ENCODE results near the gene HSPB8. TPM values are rescaled to one million over a fixed set of nuclear protein-coding genes. Genes with fewer than 3 reads are reported as not detected.

HSPB8 gene
- total RNA-seq, 2 donors from 2014 or later, result 9.7 to 10.4 TPM

DNA sequence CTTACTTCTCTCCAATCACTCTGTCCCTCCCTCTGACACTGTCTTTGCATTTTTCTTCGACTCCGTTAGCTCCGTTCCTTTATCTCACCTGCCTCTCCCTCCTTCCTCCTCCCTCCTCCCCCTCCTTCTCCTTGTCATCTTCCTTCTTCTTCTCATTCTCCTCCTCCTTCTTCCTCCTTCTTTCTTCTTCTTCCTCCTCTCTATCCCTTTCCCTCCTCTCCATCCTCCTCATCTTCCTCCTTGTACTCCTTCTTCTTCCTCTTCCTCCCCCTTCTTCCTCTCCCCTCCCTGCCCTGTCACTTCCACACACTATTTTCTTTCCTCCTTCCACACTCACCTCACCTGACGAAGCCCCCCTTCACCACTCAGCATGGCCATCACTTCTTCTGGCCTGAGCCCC, 53.0 kb downstream of the HSPB8 start:
- Histone ChIP-seq H3K9me3 (ENCODE audit: control insufficient read depth, low read length) (no peaks in the 10 kb centered on the region), H3K4me1 (ENCODE audit: control insufficient read depth, insufficient read depth, low read length) (peaks cover 5% of the 10 kb centered on the region), H3K4me3 (ENCODE audit: low read length) (no peak overlapping the region), H3K36me3 (ENCODE audit: control insufficient read depth, insufficient read depth, low read length) (no peaks in the 10 kb centered on the region), H3K27me3 (ENCODE audit: control insufficient read depth, insufficient read depth, low read length, poor library complexity, severe bottlenecking) (no peaks in the 10 kb centered on the region), H3K9ac (ENCODE audit: extremely low read depth, low read length, poor library complexity, severe bottlenecking) (no peak overlapping the region), H3K27ac (ENCODE audit: low read depth, low read length) (no peak overlapping the region)
- no peak for DNase-seq
- Mint-ChIP-seq H3K36me3 (ENCODE audit: low read depth) (no peaks in the 10 kb centered on the region), H3K4me3 (no peak overlapping the region), H3K4me1 (peaks cover 43% of the 10 kb centered on the region), H3K27me3 (ENCODE audit: insufficient read depth) (peaks cover 10% of the 10 kb centered on the region), H3K27ac (no peak overlapping the region), H3K9me3 (peaks cover 4% of the 10 kb centered on the region)
- TF ChIP-seq, protein P1, sequence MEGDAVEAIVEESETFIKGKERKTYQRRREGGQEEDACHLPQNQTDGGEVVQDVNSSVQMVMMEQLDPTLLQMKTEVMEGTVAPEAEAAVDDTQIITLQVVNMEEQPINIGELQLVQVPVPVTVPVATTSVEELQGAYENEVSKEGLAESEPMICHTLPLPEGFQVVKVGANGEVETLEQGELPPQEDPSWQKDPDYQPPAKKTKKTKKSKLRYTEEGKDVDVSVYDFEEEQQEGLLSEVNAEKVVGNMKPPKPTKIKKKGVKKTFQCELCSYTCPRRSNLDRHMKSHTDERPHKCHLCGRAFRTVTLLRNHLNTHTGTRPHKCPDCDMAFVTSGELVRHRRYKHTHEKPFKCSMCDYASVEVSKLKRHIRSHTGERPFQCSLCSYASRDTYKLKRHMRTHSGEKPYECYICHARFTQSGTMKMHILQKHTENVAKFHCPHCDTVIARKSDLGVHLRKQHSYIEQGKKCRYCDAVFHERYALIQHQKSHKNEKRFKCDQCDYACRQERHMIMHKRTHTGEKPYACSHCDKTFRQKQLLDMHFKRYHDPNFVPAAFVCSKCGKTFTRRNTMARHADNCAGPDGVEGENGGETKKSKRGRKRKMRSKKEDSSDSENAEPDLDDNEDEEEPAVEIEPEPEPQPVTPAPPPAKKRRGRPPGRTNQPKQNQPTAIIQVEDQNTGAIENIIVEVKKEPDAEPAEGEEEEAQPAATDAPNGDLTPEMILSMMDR (conservative IDR thresholded peaks at IDR 0.05), result no peak
- 82 to 95% methylated on average over 4 of the region's 4 CpGs for WGBS, 2 experiments (ENCODE audit: insufficient coverage in 1 of 2, insufficient read length in 1 of 2)

DNA sequence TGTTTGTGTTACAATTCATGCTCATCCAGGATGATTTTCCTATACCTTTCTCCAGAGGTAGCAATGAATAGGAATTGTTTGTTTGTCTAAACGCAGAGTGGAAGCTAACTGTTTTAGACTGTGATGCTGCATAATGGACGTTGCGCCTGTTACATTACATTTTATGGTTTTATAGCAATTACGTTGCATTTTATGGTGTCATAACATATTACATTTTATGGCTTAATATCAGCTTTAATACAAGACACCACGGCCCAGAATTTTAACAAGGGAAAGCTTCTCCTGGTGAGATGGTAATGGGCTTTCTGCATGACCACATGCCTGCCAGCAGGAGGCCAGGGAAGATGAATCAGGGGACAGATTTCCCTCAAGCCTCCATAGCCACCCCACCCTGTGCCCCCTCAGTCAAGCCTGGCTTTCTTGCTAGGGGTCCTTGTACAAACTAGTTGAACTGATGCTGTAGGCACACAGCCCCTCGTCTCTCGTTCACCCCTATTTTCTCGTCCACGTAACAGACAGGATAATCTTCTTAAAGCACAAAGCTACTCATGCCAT, 56.5 kb downstream of the HSPB8 start:
- Histone ChIP-seq H3K4me1 (ENCODE audit: control insufficient read depth, insufficient read depth, low read length) (peaks cover 13% of the 10 kb centered on the region), H3K27ac (ENCODE audit: low read depth, low read length) (no peak overlapping the region), H3K4me3 (ENCODE audit: low read length) (no peak overlapping the region), H3K9me3 (ENCODE audit: control insufficient read depth, low read length) (no peaks in the 10 kb centered on the region), H3K9ac (ENCODE audit: extremely low read depth, low read length, poor library complexity, severe bottlenecking) (no peak overlapping the region), H3K27me3 (ENCODE audit: control insufficient read depth, insufficient read depth, low read length, poor library complexity, severe bottlenecking) (no peaks in the 10 kb centered on the region), H3K36me3 (ENCODE audit: control insufficient read depth, insufficient read depth, low read length) (no peaks in the 10 kb centered on the region)
- Mint-ChIP-seq H3K27ac (no peak overlapping the region), H3K9me3 (no peaks in the 10 kb centered on the region), H3K4me1 (peaks cover 51% of the 10 kb centered on the region), H3K4me3 (no peak overlapping the region), H3K36me3 (ENCODE audit: low read depth) (no peaks in the 10 kb centered on the region), H3K27me3 (ENCODE audit: insufficient read depth) (peaks cover 10% of the 10 kb centered on the region)
- DNase-seq, result peak; percentile 85
- TF ChIP-seq, protein P1 (conservative IDR thresholded peaks at IDR 0.05), result peak; percentile 86
- WGBS, 2 experiments (ENCODE audit: insufficient coverage in 1 of 2, insufficient read length in 1 of 2), result 86 to 91% methylated on average over 4 to 9 of the region's 9 CpGs

DNA sequence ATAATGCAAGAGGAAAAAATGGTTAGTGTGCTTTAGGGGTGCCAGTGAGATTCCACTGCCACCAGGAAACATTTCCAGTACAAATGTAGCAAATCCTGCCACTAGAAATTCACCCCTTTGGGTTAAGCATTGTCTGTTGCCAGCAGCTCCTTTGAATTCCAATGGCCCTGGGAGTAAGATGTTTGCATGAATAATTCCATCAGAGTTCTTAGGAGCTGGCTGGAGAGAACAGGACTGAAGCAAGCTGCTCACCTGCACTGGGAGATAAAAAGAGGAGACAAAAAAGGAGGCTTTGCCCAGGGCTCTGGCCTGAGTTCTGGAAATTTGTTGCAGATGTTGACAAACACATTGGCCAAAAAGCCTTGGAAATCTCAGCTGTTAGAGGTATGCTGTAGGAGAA, 57.6 kb downstream of the HSPB8 start:
- peaks cover 45% of the 10 kb centered on the region for H3K4me1 Mint-ChIP-seq
- H3K4me1 ChIP-seq (ENCODE audit: control insufficient read depth, insufficient read depth, low read length), result peaks cover 13% of the 10 kb centered on the region
- no peak overlapping the region for H3K27ac ChIP-seq (ENCODE audit: low read depth, low read length)
- no peaks in the 10 kb centered on the region for H3K36me3 ChIP-seq (ENCODE audit: control insufficient read depth, insufficient read depth, low read length)
- H3K27ac Mint-ChIP-seq, result peak overlapping the region; percentile 8
- peaks cover 9% of the 10 kb centered on the region for H3K27me3 Mint-ChIP-seq (ENCODE audit: insufficient read depth)
- H3K9ac ChIP-seq (ENCODE audit: extremely low read depth, low read length, poor library complexity, severe bottlenecking), result no peak overlapping the region
- no peaks in the 10 kb centered on the region for H3K36me3 Mint-ChIP-seq (ENCODE audit: low read depth)
- TF ChIP-seq, protein P1 (conservative IDR thresholded peaks at IDR 0.05), result no peak
- DNase-seq, result no peak
- no peaks in the 10 kb centered on the region for H3K27me3 ChIP-seq (ENCODE audit: control insufficient read depth, insufficient read depth, low read length, poor library complexity, severe bottlenecking)
- no peak overlapping the region for H3K4me3 ChIP-seq (ENCODE audit: low read length)
- H3K4me3 Mint-ChIP-seq, result no peak overlapping the region
- H3K9me3 Mint-ChIP-seq, result no peaks in the 10 kb centered on the region
- H3K9me3 ChIP-seq (ENCODE audit: control insufficient read depth, low read length), result no peaks in the 10 kb centered on the region

Measured in endodermal cell (in vitro differentiated cells).